ENCODE data around the gene SPOCK1.

DNA sequence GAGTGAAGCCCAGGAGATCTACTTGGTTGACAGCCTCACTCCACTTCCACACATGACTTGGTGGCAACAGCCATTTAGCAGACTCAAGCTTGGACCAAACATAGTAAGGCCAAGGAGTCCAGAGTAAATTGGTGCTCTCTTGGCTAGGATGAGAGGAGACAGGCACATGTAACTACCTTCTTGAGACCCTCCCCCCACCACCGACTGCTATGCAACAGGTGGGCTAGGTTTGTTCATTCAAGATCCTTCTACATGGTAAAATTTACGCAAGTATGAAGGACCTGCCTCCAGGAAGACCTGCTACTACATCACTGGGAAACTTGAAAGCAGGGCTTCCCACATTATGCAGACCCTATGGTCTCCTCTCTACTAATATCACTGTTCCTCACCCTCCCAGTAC, 442.4 kb downstream of the SPOCK1 start:
- TF ChIP-seq, protein P1, sequence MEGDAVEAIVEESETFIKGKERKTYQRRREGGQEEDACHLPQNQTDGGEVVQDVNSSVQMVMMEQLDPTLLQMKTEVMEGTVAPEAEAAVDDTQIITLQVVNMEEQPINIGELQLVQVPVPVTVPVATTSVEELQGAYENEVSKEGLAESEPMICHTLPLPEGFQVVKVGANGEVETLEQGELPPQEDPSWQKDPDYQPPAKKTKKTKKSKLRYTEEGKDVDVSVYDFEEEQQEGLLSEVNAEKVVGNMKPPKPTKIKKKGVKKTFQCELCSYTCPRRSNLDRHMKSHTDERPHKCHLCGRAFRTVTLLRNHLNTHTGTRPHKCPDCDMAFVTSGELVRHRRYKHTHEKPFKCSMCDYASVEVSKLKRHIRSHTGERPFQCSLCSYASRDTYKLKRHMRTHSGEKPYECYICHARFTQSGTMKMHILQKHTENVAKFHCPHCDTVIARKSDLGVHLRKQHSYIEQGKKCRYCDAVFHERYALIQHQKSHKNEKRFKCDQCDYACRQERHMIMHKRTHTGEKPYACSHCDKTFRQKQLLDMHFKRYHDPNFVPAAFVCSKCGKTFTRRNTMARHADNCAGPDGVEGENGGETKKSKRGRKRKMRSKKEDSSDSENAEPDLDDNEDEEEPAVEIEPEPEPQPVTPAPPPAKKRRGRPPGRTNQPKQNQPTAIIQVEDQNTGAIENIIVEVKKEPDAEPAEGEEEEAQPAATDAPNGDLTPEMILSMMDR (IDR thresholded peaks at IDR 0.05), result no peak
- TF ChIP-seq POLR2A (IDR thresholded peaks at IDR 0.05), result no peak
